ENCODE data around the gene GJA4. TPM values are rescaled to one million over a fixed set of nuclear protein-coding genes. Genes with fewer than 3 reads are reported as not detected.
"Not testable (repeated sequence)": the region's sequence is repeated elsewhere in the genome, so short reads cannot be mapped to it uniquely, and the experiment has no call there.

The GJA4 gene
- total and polyA plus RNA-seq, 7 experiments from 2014 or later = not detected

- Mint-ChIP-seq H3K27ac (no peak overlapping the region), H3K4me1 (no peaks in the 10 kb centered on the region), H3K36me3 (no peaks in the 10 kb centered on the region), H3K27me3 (peaks cover 0 to under 1% (median 0%) of the 10 kb centered on the region in 5 donors), H3K4me3 (no peak overlapping the region), H3K9me3 (no peaks in the 10 kb centered on the region)
- Histone ChIP-seq H3K4me1 (ENCODE audit: control insufficient read depth in 2 of 2, insufficient read depth in 2 of 2, low read length in 2 of 2) (no peaks in the 10 kb centered on the region), H3K36me3 (ENCODE audit: control insufficient read depth in 2 of 3, insufficient read depth in 3 of 3, low read length in 3 of 3) (no peaks in the 10 kb centered on the region), H3K9me3 (ENCODE audit: control insufficient read depth in 2 of 3, low read length in 3 of 3) (no peaks in the 10 kb centered on the region), H3K27ac (ENCODE audit: low read depth, low read length) (no peak overlapping the region), H3K27me3 (ENCODE audit: control insufficient read depth in 2 of 2, insufficient read depth in 2 of 2, low read length in 2 of 2) (no peaks in the 10 kb centered on the region), H3K4me3 (ENCODE audit: low read length) (no peak overlapping the region)
- POLR2A ChIA-PET = no interaction called here
- intact Hi-C loops (cut with micrococcal nuclease) = no loop called here
- CTCF ChIA-PET = no interaction called here
- DNase-seq = no peak
- ATAC-seq = no peak
Measured at GRCh38 chr1:34768856-34769255, 23.9 kb upstream of the GJA4 start.

- Histone ChIP-seq H3K36me3 (ENCODE audit: control insufficient read depth in 2 of 3, insufficient read depth in 3 of 3, low read length in 3 of 3) (no peaks in the 10 kb centered on the region), H3K4me1 (ENCODE audit: control insufficient read depth in 2 of 2, insufficient read depth in 2 of 2, low read length in 2 of 2) (no peaks in the 10 kb centered on the region), H3K27me3 (ENCODE audit: control insufficient read depth in 2 of 2, insufficient read depth in 2 of 2, low read length in 2 of 2) (no peaks in the 10 kb centered on the region), H3K27ac (ENCODE audit: low read depth, low read length) (no peak overlapping the region), H3K4me3 (ENCODE audit: low read length) (no peak overlapping the region), H3K9me3 (ENCODE audit: control insufficient read depth in 2 of 3, low read length in 3 of 3) (no peaks in the 10 kb centered on the region)
- intact Hi-C loops (cut with micrococcal nuclease) = no loop called here
- POLR2A ChIA-PET = no interaction called here
- CTCF ChIA-PET = no interaction called here
- Mint-ChIP-seq H3K9me3 (no peaks in the 10 kb centered on the region), H3K27ac (no peak overlapping the region), H3K4me1 (no peaks in the 10 kb centered on the region), H3K36me3 (no peaks in the 10 kb centered on the region), H3K4me3 (no peak overlapping the region), H3K27me3 (peaks cover 0 to 5% (median 0%) of the 10 kb centered on the region in 5 donors)
- DNase-seq (no peak), ATAC-seq (no peak)
Measured at GRCh38 chr1:34770891-34771504, 21.8 kb upstream of the GJA4 start.

- no peak for ATAC-seq
- Mint-ChIP-seq H3K9me3 (no peaks in the 10 kb centered on the region), H3K27ac (no peak overlapping the region), H3K36me3 (no peaks in the 10 kb centered on the region), H3K4me3 (no peak overlapping the region), H3K4me1 (no peaks in the 10 kb centered on the region), H3K27me3 (peaks cover 0 to 5% (median 0%) of the 10 kb centered on the region in 5 donors)
- Histone ChIP-seq H3K4me3 (ENCODE audit: low read length) (no peak overlapping the region), H3K27me3 (ENCODE audit: control insufficient read depth in 2 of 2, insufficient read depth in 2 of 2, low read length in 2 of 2) (no peaks in the 10 kb centered on the region), H3K4me1 (ENCODE audit: control insufficient read depth in 2 of 2, insufficient read depth in 2 of 2, low read length in 2 of 2) (no peaks in the 10 kb centered on the region), H3K27ac (ENCODE audit: low read depth, low read length) (no peak overlapping the region), H3K9me3 (ENCODE audit: control insufficient read depth in 2 of 3, low read length in 3 of 3) (no peaks in the 10 kb centered on the region), H3K36me3 (ENCODE audit: control insufficient read depth in 2 of 3, insufficient read depth in 3 of 3, low read length in 3 of 3) (no peaks in the 10 kb centered on the region)
- intact Hi-C loops (cut with micrococcal nuclease) = no loop called here
- ChIA-PET POLR2A (no interaction called here), CTCF (no interaction called here)
- no peak for DNase-seq
Measured at GRCh38 chr1:34771573-34772371, 21.0 kb upstream of the GJA4 start.

GRCh38 chr1:34773114-34773513 lies 19.7 kb upstream of the GJA4 start:
- H3K4me1 ChIP-seq (ENCODE audit: control insufficient read depth in 2 of 2, insufficient read depth in 2 of 2, low read length in 2 of 2); H3K9me3 Mint-ChIP-seq; DNase-seq; H3K4me3 Mint-ChIP-seq; H3K27me3 ChIP-seq (ENCODE audit: control insufficient read depth in 2 of 2, insufficient read depth in 2 of 2, low read length in 2 of 2); H3K36me3 ChIP-seq (ENCODE audit: control insufficient read depth in 2 of 3, insufficient read depth in 3 of 3, low read length in 3 of 3); H3K4me3 ChIP-seq (ENCODE audit: low read length); intact Hi-C loops (cut with micrococcal nuclease); H3K36me3 Mint-ChIP-seq; ATAC-seq; H3K27ac ChIP-seq (ENCODE audit: low read depth, low read length); H3K27ac Mint-ChIP-seq; POLR2A ChIA-PET; H3K9me3 ChIP-seq (ENCODE audit: control insufficient read depth in 2 of 3, low read length in 3 of 3); CTCF ChIA-PET; H3K4me1 Mint-ChIP-seq: not testable (repeated sequence)
- H3K27me3 Mint-ChIP-seq = peaks cover 7 to 10% (median 9%) of the 10 kb centered on the region in 5 donors

GRCh38 chr1:34774957-34775356 lies 17.8 kb upstream of the GJA4 start:
- Mint-ChIP-seq H3K9me3 (no peaks in the 10 kb centered on the region), H3K27me3 (peaks cover 23 to 29% (median 26%) of the 10 kb centered on the region in 5 donors), H3K4me1 (no peaks in the 10 kb centered on the region), H3K4me3 (no peak overlapping the region), H3K27ac (no peak overlapping the region), H3K36me3 (no peaks in the 10 kb centered on the region)
- no peaks in the 10 kb centered on the region for H3K27me3 ChIP-seq (ENCODE audit: control insufficient read depth in 2 of 2, insufficient read depth in 2 of 2, low read length in 2 of 2)
- DNase-seq (no peak), ATAC-seq (no peak)
- H3K27ac ChIP-seq (ENCODE audit: low read depth, low read length) = no peak overlapping the region
- no peaks in the 10 kb centered on the region for H3K4me1 ChIP-seq (ENCODE audit: control insufficient read depth in 2 of 2, insufficient read depth in 2 of 2, low read length in 2 of 2)
- POLR2A ChIA-PET = no interaction called here
- CTCF ChIA-PET = no interaction called here
- H3K4me3 ChIP-seq (ENCODE audit: low read length) = no peak overlapping the region
- intact Hi-C loops (cut with micrococcal nuclease) = no loop called here
- H3K9me3 ChIP-seq (ENCODE audit: control insufficient read depth in 2 of 3, low read length in 3 of 3) = no peaks in the 10 kb centered on the region
- no peaks in the 10 kb centered on the region for H3K36me3 ChIP-seq (ENCODE audit: control insufficient read depth in 2 of 3, insufficient read depth in 3 of 3, low read length in 3 of 3)

GRCh38 chr1:34776911-34777310 lies 15.9 kb upstream of the GJA4 start:
- H3K36me3 ChIP-seq (ENCODE audit: control insufficient read depth in 2 of 3, insufficient read depth in 3 of 3, low read length in 3 of 3) = no peaks in the 10 kb centered on the region
- Mint-ChIP-seq H3K27ac (no peak overlapping the region), H3K9me3 (no peaks in the 10 kb centered on the region), H3K27me3 (peaks cover 29 to 37% (median 34%) of the 10 kb centered on the region in 5 donors), H3K4me3 (no peak overlapping the region), H3K4me1 (peaks cover 0 to 1% (median 0%) of the 10 kb centered on the region in 7 donors), H3K36me3 (no peaks in the 10 kb centered on the region)
- no peaks in the 10 kb centered on the region for H3K9me3 ChIP-seq (ENCODE audit: control insufficient read depth in 2 of 3, low read length in 3 of 3)
- no peaks in the 10 kb centered on the region for H3K4me1 ChIP-seq (ENCODE audit: control insufficient read depth in 2 of 2, insufficient read depth in 2 of 2, low read length in 2 of 2)
- POLR2A ChIA-PET = no interaction called here
- CTCF ChIA-PET = no interaction called here
- no peak overlapping the region for H3K27ac ChIP-seq (ENCODE audit: low read depth, low read length)
- ATAC-seq = no peak
- no peaks in the 10 kb centered on the region for H3K27me3 ChIP-seq (ENCODE audit: control insufficient read depth in 2 of 2, insufficient read depth in 2 of 2, low read length in 2 of 2)
- DNase-seq = no peak
- no peak overlapping the region for H3K4me3 ChIP-seq (ENCODE audit: low read length)
- intact Hi-C loops (cut with micrococcal nuclease) = no loop called here
